ENCODE measurements around the gene CEP112. TPM values are rescaled to one million over a fixed set of nuclear protein-coding genes. Genes with fewer than 3 reads are reported as not detected.

The CEP112 gene
- total and polyA plus RNA-seq, 2 experiments from 2014 or later, result 4.0 to 4.3 TPM

DNA sequence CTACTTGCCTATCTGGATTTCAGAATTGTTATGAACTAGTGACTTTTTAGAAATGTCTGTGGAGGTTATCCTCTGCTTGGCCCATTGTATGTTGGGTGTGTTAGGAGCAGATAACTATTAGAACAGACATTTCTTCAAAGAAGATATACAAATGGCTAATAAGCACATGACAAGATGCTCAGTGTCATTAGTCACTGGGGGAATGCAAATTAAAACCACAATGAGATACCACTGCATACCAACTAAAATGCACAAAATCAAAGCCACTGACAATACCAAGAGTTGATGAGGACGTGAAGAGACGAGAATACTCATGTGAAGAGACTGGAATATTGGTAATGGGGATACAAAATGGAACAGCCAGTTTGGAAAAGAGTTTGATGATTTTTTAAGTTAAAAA lies 39.2 kb downstream of the CEP112 start (continued):
- TF ChIP-seq, protein P1, sequence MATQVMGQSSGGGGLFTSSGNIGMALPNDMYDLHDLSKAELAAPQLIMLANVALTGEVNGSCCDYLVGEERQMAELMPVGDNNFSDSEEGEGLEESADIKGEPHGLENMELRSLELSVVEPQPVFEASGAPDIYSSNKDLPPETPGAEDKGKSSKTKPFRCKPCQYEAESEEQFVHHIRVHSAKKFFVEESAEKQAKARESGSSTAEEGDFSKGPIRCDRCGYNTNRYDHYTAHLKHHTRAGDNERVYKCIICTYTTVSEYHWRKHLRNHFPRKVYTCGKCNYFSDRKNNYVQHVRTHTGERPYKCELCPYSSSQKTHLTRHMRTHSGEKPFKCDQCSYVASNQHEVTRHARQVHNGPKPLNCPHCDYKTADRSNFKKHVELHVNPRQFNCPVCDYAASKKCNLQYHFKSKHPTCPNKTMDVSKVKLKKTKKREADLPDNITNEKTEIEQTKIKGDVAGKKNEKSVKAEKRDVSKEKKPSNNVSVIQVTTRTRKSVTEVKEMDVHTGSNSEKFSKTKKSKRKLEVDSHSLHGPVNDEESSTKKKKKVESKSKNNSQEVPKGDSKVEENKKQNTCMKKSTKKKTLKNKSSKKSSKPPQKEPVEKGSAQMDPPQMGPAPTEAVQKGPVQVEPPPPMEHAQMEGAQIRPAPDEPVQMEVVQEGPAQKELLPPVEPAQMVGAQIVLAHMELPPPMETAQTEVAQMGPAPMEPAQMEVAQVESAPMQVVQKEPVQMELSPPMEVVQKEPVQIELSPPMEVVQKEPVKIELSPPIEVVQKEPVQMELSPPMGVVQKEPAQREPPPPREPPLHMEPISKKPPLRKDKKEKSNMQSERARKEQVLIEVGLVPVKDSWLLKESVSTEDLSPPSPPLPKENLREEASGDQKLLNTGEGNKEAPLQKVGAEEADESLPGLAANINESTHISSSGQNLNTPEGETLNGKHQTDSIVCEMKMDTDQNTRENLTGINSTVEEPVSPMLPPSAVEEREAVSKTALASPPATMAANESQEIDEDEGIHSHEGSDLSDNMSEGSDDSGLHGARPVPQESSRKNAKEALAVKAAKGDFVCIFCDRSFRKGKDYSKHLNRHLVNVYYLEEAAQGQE (IDR thresholded peaks at IDR 0.05; ENCODE audit: unreplicated experiment), result no peak
- TF ChIP-seq NANOG (IDR thresholded peaks at IDR 0.05; ENCODE audit: borderline replicate concordance) (no peak), CREB1 (CRISPR knock-in tag; IDR thresholded peaks at IDR 0.05; ENCODE audit: low read depth) (no peak)

DNA sequence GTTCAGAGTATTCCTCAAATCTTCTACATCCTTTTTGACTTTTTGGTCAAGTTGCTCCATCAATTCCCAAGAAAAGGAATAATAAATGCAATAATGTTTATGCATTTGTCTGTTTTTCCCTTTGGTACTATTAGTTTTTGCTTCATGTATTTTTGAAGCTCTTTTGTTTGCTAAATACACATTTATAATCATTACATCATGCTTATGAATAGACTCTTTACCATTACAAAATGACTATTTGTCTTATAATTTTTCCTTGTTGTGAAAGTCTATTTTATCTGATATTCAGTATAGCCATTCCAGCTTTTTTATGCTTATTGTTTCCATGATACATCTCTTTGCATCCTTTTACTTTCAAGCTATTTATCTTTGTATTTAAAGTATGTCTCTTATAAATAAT lies 41.2 kb downstream of the CEP112 start:
- H3K36me3 ChIP-seq (ENCODE audit: insufficient read depth), result no peaks in the 10 kb centered on the region
- H3K9me2 ChIP-seq (ENCODE audit: insufficient read depth), result no peaks in the 10 kb centered on the region
- Mint-ChIP-seq H3K36me3 (ENCODE audit: low read depth) (no peaks in the 10 kb centered on the region), H3K27ac (no peak overlapping the region), H3K4me1 (no peaks in the 10 kb centered on the region), H3K27me3 (ENCODE audit: insufficient read depth, low read depth, poor library complexity) (no peaks in the 10 kb centered on the region), H3K4me3 (no peak overlapping the region), H3K9me3 (no peaks in the 10 kb centered on the region)
- no peak for ATAC-seq
- no peak overlapping the region for H2AFZ ChIP-seq
- no peak overlapping the region for H3K4me2 ChIP-seq
- TF ChIP-seq EZH2 (IDR thresholded peaks at IDR 0.05; ENCODE audit: low read depth, unreplicated experiment) (no peak), NANOG (IDR thresholded peaks at IDR 0.05; ENCODE audit: borderline replicate concordance) (no peak), CREB1 (CRISPR knock-in tag; IDR thresholded peaks at IDR 0.05; ENCODE audit: low read depth) (no peak), POLR2AphosphoS5 (IDR thresholded peaks at IDR 0.05; ENCODE audit: low read depth) (no peak), STAT1 (IDR thresholded peaks at IDR 0.05; ENCODE audit: unreplicated experiment) (no peak), ZNF331 (CRISPR knock-in tag; IDR thresholded peaks at IDR 0.05; ENCODE audit: low read depth) (no peak), JUNB (IDR thresholded peaks at IDR 0.05; ENCODE audit: unreplicated experiment) (no peak), EZH2phosphoT487 (IDR thresholded peaks at IDR 0.05; ENCODE audit: unreplicated experiment) (no peak), ZNF114 (CRISPR knock-in tag; IDR thresholded peaks at IDR 0.05) (no peak)
- TF ChIP-seq, protein P2, sequence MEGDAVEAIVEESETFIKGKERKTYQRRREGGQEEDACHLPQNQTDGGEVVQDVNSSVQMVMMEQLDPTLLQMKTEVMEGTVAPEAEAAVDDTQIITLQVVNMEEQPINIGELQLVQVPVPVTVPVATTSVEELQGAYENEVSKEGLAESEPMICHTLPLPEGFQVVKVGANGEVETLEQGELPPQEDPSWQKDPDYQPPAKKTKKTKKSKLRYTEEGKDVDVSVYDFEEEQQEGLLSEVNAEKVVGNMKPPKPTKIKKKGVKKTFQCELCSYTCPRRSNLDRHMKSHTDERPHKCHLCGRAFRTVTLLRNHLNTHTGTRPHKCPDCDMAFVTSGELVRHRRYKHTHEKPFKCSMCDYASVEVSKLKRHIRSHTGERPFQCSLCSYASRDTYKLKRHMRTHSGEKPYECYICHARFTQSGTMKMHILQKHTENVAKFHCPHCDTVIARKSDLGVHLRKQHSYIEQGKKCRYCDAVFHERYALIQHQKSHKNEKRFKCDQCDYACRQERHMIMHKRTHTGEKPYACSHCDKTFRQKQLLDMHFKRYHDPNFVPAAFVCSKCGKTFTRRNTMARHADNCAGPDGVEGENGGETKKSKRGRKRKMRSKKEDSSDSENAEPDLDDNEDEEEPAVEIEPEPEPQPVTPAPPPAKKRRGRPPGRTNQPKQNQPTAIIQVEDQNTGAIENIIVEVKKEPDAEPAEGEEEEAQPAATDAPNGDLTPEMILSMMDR (conservative IDR thresholded peaks at IDR 0.05; ENCODE audit: low read depth in 2 of 2), result no peak
- TF ChIP-seq, protein P1 (IDR thresholded peaks at IDR 0.05; ENCODE audit: unreplicated experiment), result no peak
- H3K27ac ChIP-seq (ENCODE audit: low read depth), result no peak overlapping the region
- no peaks in the 10 kb centered on the region for H3K27me3 ChIP-seq (ENCODE audit: insufficient read depth)
- DNase-seq (ENCODE audit: low spot score), result no peak
- H4K20me1 ChIP-seq (replicated peaks; ENCODE audit: insufficient read depth), result no peaks in the 10 kb centered on the region
- no peak overlapping the region for H3K4me3 ChIP-seq
- H3K4me1 ChIP-seq (ENCODE audit: insufficient read depth), result no peaks in the 10 kb centered on the region
- no peaks in the 10 kb centered on the region for H3K79me2 ChIP-seq (replicated peaks; ENCODE audit: insufficient read depth)
- H3F3A ChIP-seq (replicated peaks; ENCODE audit: low read depth), result no peaks in the 10 kb centered on the region
